ENCODE measurements around the gene SULT4A1.
A peak's percentile ranks its signal among the peaks of the same experiment; 100 is the strongest.

SULT4A1 gene

GRCh38 chr22:43867839-43868635 is 5.7 kb upstream of the SULT4A1 start:
- in situ Hi-C loops (cut with HindIII; ENCODE audit: low pct_unique_long_range_greater_than_20kb, low sequenced_read_pairs): no loop called here
- DNase-seq (ENCODE audit: low read depth in 1 of 2, low spot score in 1 of 2): peak; percentile 61 to 67
- TF ChIP-seq JUND (IDR thresholded peaks at IDR 0.05; ENCODE audit: low read depth): no peak

DNA sequence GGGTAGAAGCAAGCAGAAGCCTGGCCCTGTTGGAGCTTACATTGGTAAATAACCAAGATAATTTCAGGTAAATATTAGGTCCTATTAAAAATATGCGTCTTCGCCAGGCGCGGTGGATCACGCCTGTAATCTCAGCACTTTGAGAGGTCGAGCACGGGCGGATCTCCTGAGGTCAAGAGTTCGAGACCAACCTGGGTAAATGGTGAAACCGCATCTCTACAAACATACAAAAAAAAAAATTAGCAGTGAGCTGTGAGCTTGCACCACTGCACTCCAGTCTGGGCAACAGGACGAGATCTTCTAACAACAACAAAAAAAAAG is 529 bp upstream of the SULT4A1 start:
- in situ Hi-C loops (cut with HindIII; ENCODE audit: low pct_unique_long_range_greater_than_20kb, low sequenced_read_pairs): no loop called here
- TF ChIP-seq JUND (IDR thresholded peaks at IDR 0.05; ENCODE audit: low read depth): no peak
- DNase-seq (ENCODE audit: low read depth in 1 of 2, low spot score in 1 of 2): no peak

DNA sequence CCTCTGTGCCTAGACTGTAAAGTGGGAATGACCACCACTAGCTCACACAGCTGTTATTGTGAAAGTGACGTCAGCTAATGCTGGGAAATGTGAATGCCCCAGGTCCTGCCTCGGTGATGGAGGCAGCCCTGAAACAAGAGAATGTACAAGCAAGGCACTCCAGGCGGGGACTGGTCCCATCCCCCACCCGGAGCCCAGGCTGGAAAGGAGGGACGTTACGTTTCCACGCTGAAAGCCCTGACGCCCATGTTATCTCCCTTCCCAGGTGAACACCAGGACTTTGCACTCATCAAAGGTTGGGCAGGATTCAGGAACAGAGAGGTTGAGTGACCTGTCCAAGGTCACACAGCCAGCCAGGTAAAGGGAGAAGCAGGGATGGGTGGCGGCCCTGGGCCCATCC is 784 bp downstream of the SULT4A1 start:
- in situ Hi-C loops (cut with HindIII; ENCODE audit: low pct_unique_long_range_greater_than_20kb, low sequenced_read_pairs): no loop called here
- no peak for DNase-seq (ENCODE audit: low read depth in 1 of 2, low spot score in 1 of 2)
- TF ChIP-seq JUND (IDR thresholded peaks at IDR 0.05; ENCODE audit: low read depth): no peak

DNA sequence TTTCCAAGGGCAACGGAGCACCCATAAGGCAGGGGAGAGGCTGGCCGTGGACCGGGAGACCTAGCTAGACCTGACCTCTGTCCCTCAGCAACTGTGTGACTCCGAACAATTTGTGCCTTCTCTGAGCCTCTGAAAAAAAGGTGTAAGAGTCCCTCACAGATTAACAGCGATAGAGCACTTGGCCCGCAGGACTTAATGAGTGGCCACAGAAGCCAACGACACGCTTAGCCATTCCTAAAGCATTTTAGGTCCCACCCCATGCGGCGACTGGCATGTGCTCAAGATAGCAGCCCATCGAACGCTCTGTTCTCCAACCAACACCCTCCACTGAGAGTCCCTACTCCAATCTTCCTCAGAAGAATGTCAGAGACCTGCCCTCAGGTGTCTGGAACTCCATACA is 1.5 kb downstream of the SULT4A1 start:
- TF ChIP-seq JUND (IDR thresholded peaks at IDR 0.05; ENCODE audit: low read depth): no peak
- in situ Hi-C loops (cut with HindIII; ENCODE audit: low pct_unique_long_range_greater_than_20kb, low sequenced_read_pairs): no loop called here
- no peak for DNase-seq (ENCODE audit: low read depth in 1 of 2, low spot score in 1 of 2)

DNA sequence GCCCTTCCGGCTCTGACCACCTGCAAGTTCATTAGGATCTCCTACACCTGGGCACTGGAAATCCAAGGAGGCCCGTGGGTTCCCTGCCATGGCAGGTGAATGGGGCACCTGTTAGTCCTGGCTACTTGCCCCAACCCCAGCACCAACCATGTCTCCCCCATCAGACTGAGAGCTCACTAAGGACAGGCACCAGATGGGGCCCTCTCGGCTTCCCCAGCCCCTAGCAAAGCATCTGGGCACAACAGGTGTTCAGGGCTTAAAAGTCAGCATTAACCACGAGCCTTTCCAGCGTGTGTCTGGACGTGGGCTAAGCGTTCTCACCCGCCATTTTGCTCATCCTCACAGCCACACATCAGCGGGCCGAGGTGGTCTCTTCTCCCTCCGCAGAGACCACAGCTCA is 2.2 kb downstream of the SULT4A1 start:
- TF ChIP-seq JUND (IDR thresholded peaks at IDR 0.05; ENCODE audit: low read depth): no peak
- DNase-seq (ENCODE audit: low read depth in 1 of 2, low spot score in 1 of 2): no peak
- in situ Hi-C loops (cut with HindIII; ENCODE audit: low pct_unique_long_range_greater_than_20kb, low sequenced_read_pairs): no loop called here

DNA sequence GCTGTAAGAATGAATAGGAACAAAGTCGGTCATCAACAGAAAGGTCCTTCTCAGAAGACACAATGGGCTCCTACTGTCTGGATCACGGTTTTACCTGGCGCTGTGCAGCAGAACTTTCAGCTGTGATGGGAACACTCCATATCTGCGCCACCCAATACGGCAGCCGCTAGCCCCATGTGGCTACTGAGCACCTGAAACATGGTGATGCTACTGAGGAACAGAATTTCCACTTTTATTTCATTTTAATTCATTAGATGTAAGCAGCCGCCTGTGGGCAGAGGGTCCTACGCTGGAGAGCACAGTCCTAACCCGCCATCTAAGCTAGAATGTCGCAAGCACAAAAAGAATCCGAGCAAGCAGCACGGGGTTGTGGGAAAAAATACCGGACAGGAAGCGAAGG is 2.7 kb downstream of the SULT4A1 start:
- in situ Hi-C loops (cut with HindIII; ENCODE audit: low pct_unique_long_range_greater_than_20kb, low sequenced_read_pairs): no loop called here
- no peak for DNase-seq (ENCODE audit: low read depth in 1 of 2, low spot score in 1 of 2)
- TF ChIP-seq JUND (IDR thresholded peaks at IDR 0.05; ENCODE audit: low read depth): no peak

- TF ChIP-seq JUND (IDR thresholded peaks at IDR 0.05; ENCODE audit: low read depth): no peak
- no peak for DNase-seq (ENCODE audit: low read depth in 1 of 2, low spot score in 1 of 2)
- in situ Hi-C loops (cut with HindIII; ENCODE audit: low pct_unique_long_range_greater_than_20kb, low sequenced_read_pairs): no loop called here
Observed at GRCh38 chr22:43859176-43859575, 3.1 kb downstream of the SULT4A1 start.

GRCh38 chr22:43858156-43858895 is 4.0 kb downstream of the SULT4A1 start:
- in situ Hi-C loops (cut with HindIII; ENCODE audit: low pct_unique_long_range_greater_than_20kb, low sequenced_read_pairs): no loop called here
- no peak for DNase-seq (ENCODE audit: low read depth in 1 of 2, low spot score in 1 of 2)

DNA sequence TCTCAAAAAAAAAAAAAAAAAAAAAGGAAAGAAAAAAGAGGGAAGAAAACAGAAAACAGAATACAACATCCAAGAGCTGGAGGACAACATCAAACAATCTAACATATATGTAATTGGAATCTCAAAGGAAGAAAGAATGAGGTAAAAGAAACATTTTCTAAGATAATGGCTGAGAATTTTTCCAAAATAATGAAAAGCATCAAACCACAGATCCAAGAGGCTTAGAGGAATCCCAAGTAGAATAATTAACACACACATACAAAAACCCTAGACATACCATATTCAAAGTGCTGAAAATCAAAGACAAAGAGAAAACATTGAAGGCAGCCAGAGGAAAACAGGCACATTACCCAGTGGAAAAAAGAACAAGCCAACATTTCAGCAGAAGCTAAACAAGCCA is 4.9 kb downstream of the SULT4A1 start:
- in situ Hi-C loops (cut with HindIII; ENCODE audit: low pct_unique_long_range_greater_than_20kb, low sequenced_read_pairs): no loop called here
- no peak for TF ChIP-seq JUND (IDR thresholded peaks at IDR 0.05; ENCODE audit: low read depth)

More at GRCh38 chr22:43858156-43858895, 4.0 kb downstream of the SULT4A1 start:
- TF ChIP-seq JUND (IDR thresholded peaks at IDR 0.05; ENCODE audit: low read depth): no peak

DNA sequence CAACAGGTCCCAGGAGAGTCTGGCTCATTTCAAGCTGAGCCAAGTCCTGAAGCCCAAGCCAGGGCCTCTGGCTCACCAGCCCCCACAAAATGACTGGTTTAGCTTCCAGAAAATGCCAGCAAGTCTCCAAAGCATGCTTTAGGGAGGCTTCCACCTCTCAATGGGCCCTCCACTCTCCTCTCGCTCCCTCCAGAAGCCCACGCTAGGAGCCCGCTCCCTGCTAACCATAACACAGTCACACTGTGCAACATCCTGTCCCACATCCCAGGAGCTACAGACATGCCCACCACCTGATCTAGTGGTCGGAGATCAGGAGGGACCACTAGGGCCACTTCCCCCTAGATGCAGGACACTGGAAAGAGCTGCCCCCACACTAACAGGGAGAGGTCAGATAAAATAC is 6.9 kb downstream of the SULT4A1 start:
- DNase-seq (ENCODE audit: low read depth in 1 of 2, low spot score in 1 of 2): no peak
- in situ Hi-C loops (cut with HindIII; ENCODE audit: low pct_unique_long_range_greater_than_20kb, low sequenced_read_pairs): no loop called here
- TF ChIP-seq JUND (IDR thresholded peaks at IDR 0.05; ENCODE audit: low read depth): no peak

More for the DNA sequence above, 4.9 kb downstream of the SULT4A1 start:
- no peak for DNase-seq (ENCODE audit: low read depth in 1 of 2, low spot score in 1 of 2)

- no peak for TF ChIP-seq JUND (IDR thresholded peaks at IDR 0.05; ENCODE audit: low read depth)
- in situ Hi-C loops (cut with HindIII; ENCODE audit: low pct_unique_long_range_greater_than_20kb, low sequenced_read_pairs): no loop called here
- no peak for DNase-seq (ENCODE audit: low read depth in 1 of 2, low spot score in 1 of 2)
Observed at GRCh38 chr22:43854786-43855271, 7.5 kb downstream of the SULT4A1 start.

DNA sequence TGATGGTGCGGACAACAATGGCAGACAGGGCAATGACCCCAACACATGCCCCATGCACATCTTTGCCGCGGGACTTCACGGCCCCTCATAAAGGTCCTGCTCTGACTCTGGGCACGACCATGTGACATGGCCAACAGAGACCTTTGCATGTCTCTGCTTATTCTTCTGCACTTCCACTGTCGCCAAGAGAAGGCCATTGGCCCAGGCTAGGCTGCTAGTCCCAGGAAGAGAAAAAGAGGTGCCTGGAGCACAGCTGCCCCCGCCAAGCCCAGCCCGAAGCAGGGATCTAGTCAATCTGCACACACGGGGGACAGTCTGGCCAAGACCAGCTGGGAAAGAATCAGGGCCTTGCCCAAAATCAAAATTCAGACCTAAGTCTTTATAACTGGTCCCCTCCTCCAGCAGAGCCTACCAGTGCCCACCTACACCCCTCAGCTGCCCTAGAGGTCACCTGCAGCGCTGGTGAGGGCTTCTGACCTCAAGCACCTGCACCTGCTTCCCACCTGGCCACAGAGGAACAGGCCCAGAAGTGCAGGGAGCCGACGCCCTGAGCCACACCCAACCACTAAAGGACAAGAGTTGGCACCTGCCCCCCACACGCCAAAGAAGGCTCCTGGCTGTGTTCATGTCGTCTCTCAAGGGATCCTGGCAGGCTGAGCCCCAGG is 8.1 kb downstream of the SULT4A1 start:
- DNase-seq (ENCODE audit: low read depth in 1 of 2, low spot score in 1 of 2): no peak
- in situ Hi-C loops (cut with HindIII; ENCODE audit: low pct_unique_long_range_greater_than_20kb, low sequenced_read_pairs): no loop called here
- no peak for TF ChIP-seq JUND (IDR thresholded peaks at IDR 0.05; ENCODE audit: low read depth)

Data from T47D (cell line).